ENCODE data around the gene USP5. TPM values are rescaled to one million over a fixed set of nuclear protein-coding genes. Genes with fewer than 3 reads are reported as not detected.

USP5 gene
- total and polyA plus RNA-seq, 2 of the 8 experiments (the other 6 are each of a cell fraction or from before 2014, with no cell fraction given), result 66.5 to 148 TPM

DNA sequence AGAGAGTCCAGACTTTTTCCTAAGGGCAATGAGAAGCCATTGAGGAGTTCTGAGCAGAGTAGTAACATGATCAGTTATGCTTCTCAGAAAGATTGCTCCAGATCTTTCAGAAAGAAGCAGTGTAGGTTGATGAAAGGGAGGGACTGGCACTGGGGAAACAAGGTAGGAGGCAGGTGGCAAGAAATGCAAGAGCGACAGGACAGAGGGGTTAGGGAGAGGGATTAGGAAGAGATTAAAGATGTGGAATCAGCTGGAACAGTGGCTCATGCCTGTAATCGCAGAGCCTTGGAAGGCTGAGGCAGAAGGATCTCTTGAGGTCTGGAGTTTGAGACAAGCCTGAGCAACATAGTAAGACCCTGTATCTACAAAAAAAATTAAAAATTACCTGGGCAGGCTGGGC lies 4.3 kb upstream of the USP5 start:
- Histone ChIP-seq H2BK20ac (ENCODE audit: low read length) (no peak overlapping the region), H3K4me1 (replicated peaks in 1 of 4; ENCODE audit: control insufficient read depth in 3 of 4, insufficient read depth in 4 of 4, low read length in 3 of 4) (peaks cover 0 to 6% (median 0%) of the 10 kb centered on the region in 4 experiments; a peak in 1 of 7 replicates), H3K23me2 (ENCODE audit: low read depth, low read length) (peaks cover 11% of the 10 kb centered on the region), H2BK120ac (replicated peaks; ENCODE audit: low read depth, low read length) (no peak overlapping the region), H2BK15ac (ENCODE audit: low read length) (no peak overlapping the region), H3K4ac (replicated peaks; ENCODE audit: insufficient read length, low read depth, low read length) (no peak overlapping the region), H3K56ac (replicated peaks; ENCODE audit: insufficient read length, low read depth, low read length) (no peak overlapping the region), H2BK12ac (ENCODE audit: low read depth, low read length) (no peak overlapping the region), H3K9me3 (ENCODE audit: insufficient read depth in 2 of 2, low read depth in 1 of 2, low read length in 1 of 2) (no peaks in the 10 kb centered on the region), H3K18ac (ENCODE audit: extremely low read depth, low read length) (no peak overlapping the region), H3K9ac (replicated peaks in 1 of 4; ENCODE audit: extremely low read depth in 1 of 4, low read depth in 3 of 4, low read length in 3 of 4) (no peak overlapping the region), H3K14ac (ENCODE audit: insufficient read length) (no peak overlapping the region), H3K79me1 (ENCODE audit: low read depth, low read length) (peaks cover 2% of the 10 kb centered on the region), H2AFZ (ENCODE audit: low read length) (no peak overlapping the region), H2AK5ac (ENCODE audit: low read depth, low read length) (no peak overlapping the region), H3K23ac (ENCODE audit: insufficient read length) (no peak overlapping the region), H4K91ac (replicated peaks; ENCODE audit: insufficient read length, low read length) (no peak overlapping the region), H3K27me3 (replicated peaks in 1 of 4; ENCODE audit: control insufficient read depth in 3 of 4, extremely low read depth in 1 of 4, insufficient read depth in 3 of 4, low read length in 3 of 4) (no peaks in the 10 kb centered on the region), H2BK5ac (ENCODE audit: low read depth, low read length) (no peak overlapping the region), H3K4me3 (ENCODE audit: extremely low read depth in 1 of 4, insufficient read depth in 2 of 4, low read depth in 3 of 4, low read length in 4 of 4) (no peak overlapping the region), H3K36me3 (ENCODE audit: control insufficient read depth in 2 of 4, insufficient read depth in 4 of 4, low read length in 3 of 4) (peaks cover 15 to 52% (median 40%) of the 10 kb centered on the region in 4 experiments; a peak in 7 of 8 replicates), H4K5ac (ENCODE audit: insufficient read length, low read depth, low read length) (no peak overlapping the region), H3K79me2 (ENCODE audit: control insufficient read depth in 1 of 2, insufficient read depth in 2 of 2, low read length in 2 of 2) (peaks cover 0 to 9% of the 10 kb centered on the region in 2 experiments; a peak in 2 of 4 replicates), H4K8ac (ENCODE audit: extremely low read depth, insufficient read depth, low read length) (no peak overlapping the region), H3K4me2 (ENCODE audit: insufficient read depth in 1 of 2, low read depth in 2 of 2, low read length in 2 of 2) (no peak overlapping the region), H4K20me1 (replicated peaks in 1 of 2; ENCODE audit: control insufficient read depth in 1 of 2, insufficient read depth in 2 of 2, low read length in 2 of 2) (peaks cover 0 to 5% of the 10 kb centered on the region in 2 experiments), H3K27ac (ENCODE audit: low read depth, low read length) (no peak overlapping the region)
- ChIA-PET CTCF (ENCODE audit: partially characterized antibody) (interaction anchor here (1.4 to 19.8 kb wide), 3 partner anchors 14 to 77 kb away, joined by 5 to 292 read pairs (median 7); partner anchors contain the start of genes GNB3 and P3H3), POLR2A (ENCODE audit: partially characterized antibody) (interaction anchor here (0.5 to 25.7 kb wide), 3 partner anchors 16 to 328 kb away, joined by 3 to 588 read pairs (median 388); partner anchors contain the start of genes GNB3, GPR162, P3H3 and SPSB2)
- TF ChIP-seq RNF2 (IDR thresholded peaks at IDR 0.05; ENCODE audit: borderline replicate concordance, low read depth, low read length, missing control alignments, poor library complexity, severe bottlenecking), result no peak
- no peak for TF ChIP-seq HDAC2 (IDR thresholded peaks at IDR 0.05; ENCODE audit: borderline replicate concordance in 1 of 2, low read depth in 2 of 2, low read length in 2 of 2)
- TF ChIP-seq HDAC6 (IDR thresholded peaks at IDR 0.05; ENCODE audit: low read depth, low read length), result no peak
- TF ChIP-seq JUN (IDR thresholded peaks at IDR 0.05; ENCODE audit: low read depth, low read length), result no peak
- TF ChIP-seq, protein P1, sequence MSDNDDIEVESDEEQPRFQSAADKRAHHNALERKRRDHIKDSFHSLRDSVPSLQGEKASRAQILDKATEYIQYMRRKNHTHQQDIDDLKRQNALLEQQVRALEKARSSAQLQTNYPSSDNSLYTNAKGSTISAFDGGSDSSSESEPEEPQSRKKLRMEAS (IDR thresholded peaks at IDR 0.05), result no peak
- no peak for TF ChIP-seq RFX5 (IDR thresholded peaks at IDR 0.05; ENCODE audit: borderline replicate concordance, low read depth, low read length)
- no peak for TF ChIP-seq SRF (IDR thresholded peaks at IDR 0.05; ENCODE audit: low read depth, low read length)
- no peak for TF ChIP-seq CBX8 (IDR thresholded peaks at IDR 0.05; ENCODE audit: borderline replicate concordance, low read depth, low read length)
- WGBS, 2 experiments (ENCODE audit: extremely low coverage in 1 of 2, insufficient coverage in 1 of 2, insufficient read length in 1 of 2, insufficient replicate concordance in 2 of 2, low coverage in 1 of 2, low lambda C conversion rate in 2 of 2, missing lambda C conversion rate in 1 of 2), result 85% methylated on average over 2 of the region's 2 CpGs; no CpG with 5 or more reads in 1 of the 2 experiments
- FAIRE-seq (no peak), DNase-seq (ENCODE audit: low read depth in 1 of 2, low spot score in 2 of 2) (no peak)

Measured in H1 (cell line).